ENCODE measurements around the gene INTS2. TPM values are rescaled to one million over a fixed set of nuclear protein-coding genes. Genes with fewer than 3 reads are reported as not detected.

The INTS2 gene
- polyA plus RNA-seq, 1 of the 3 experiments (the other 2 are of a cell fraction): 6.7 TPM

- 6% methylated on average over 8 of the region's 8 CpGs for WGBS (ENCODE audit: low lambda C conversion rate)
- Histone ChIP-seq H3K27me3 (ENCODE audit: insufficient read depth) (no peaks in the 10 kb centered on the region), H3F3A (replicated peaks; ENCODE audit: insufficient read depth) (peaks cover 29% of the 10 kb centered on the region), H3K4me1 (ENCODE audit: control insufficient read depth in 1 of 2, insufficient read depth in 2 of 2, low read depth in 1 of 2, low read length in 1 of 2) (peaks cover 11 to 28% of the 10 kb centered on the region in 2 experiments; a peak in 3 of 4 replicates), H3K9me3 (no peaks in the 10 kb centered on the region), H3K36me3 (replicated peaks in 1 of 2; ENCODE audit: control insufficient read depth in 1 of 2, insufficient read depth in 2 of 2, low read length in 1 of 2) (peaks cover 31 to 36% of the 10 kb centered on the region in 2 experiments), H3K27ac (ENCODE audit: low read depth in 2 of 2, low read length in 1 of 2) (peak overlapping the region; percentile 71 to 86), H3K4me3 (ENCODE audit: low read depth in 2 of 2, low read length in 1 of 2) (peak overlapping the region; percentile 75 to 95), H3K9ac (peak overlapping the region; percentile 85), H3K4me2 (peak overlapping the region; percentile 85), H3K9me2 (no peaks in the 10 kb centered on the region), H2AFZ (ENCODE audit: low read depth) (peak overlapping the region; percentile 91), H3K79me2 (ENCODE audit: insufficient read depth) (peaks cover 43% of the 10 kb centered on the region), H4K20me1 (ENCODE audit: insufficient read depth) (no peaks in the 10 kb centered on the region)
- peak; percentile 51 for TF ChIP-seq PBX3 (IDR thresholded peaks at IDR 0.05)
- no peak for TF ChIP-seq CHD2 (IDR thresholded peaks at IDR 0.05; ENCODE audit: low read length, partially characterized antibody)
- TF ChIP-seq RFX5 (IDR thresholded peaks at IDR 0.05; ENCODE audit: low read length): peak; percentile 7; the same call in 1 of the 2 replicates
- ChIA-PET CTCF (interaction anchor here (0.7 to 1.5 kb wide), 7 partner anchors 27 to 451 kb away, joined by 3 to 7 read pairs (median 4); no protein-coding TSS in a partner anchor), POLR2A (interaction anchor here (0.7 to 1.3 kb wide), 5 partner anchors 13 to 246 kb away, joined by 3 to 7 read pairs (median 3); no protein-coding TSS in a partner anchor)
- peak; percentile 37 for DNase-seq
Measured at GRCh38 chr17:61863801-61864126, 64.0 kb downstream of the INTS2 start.

DNA sequence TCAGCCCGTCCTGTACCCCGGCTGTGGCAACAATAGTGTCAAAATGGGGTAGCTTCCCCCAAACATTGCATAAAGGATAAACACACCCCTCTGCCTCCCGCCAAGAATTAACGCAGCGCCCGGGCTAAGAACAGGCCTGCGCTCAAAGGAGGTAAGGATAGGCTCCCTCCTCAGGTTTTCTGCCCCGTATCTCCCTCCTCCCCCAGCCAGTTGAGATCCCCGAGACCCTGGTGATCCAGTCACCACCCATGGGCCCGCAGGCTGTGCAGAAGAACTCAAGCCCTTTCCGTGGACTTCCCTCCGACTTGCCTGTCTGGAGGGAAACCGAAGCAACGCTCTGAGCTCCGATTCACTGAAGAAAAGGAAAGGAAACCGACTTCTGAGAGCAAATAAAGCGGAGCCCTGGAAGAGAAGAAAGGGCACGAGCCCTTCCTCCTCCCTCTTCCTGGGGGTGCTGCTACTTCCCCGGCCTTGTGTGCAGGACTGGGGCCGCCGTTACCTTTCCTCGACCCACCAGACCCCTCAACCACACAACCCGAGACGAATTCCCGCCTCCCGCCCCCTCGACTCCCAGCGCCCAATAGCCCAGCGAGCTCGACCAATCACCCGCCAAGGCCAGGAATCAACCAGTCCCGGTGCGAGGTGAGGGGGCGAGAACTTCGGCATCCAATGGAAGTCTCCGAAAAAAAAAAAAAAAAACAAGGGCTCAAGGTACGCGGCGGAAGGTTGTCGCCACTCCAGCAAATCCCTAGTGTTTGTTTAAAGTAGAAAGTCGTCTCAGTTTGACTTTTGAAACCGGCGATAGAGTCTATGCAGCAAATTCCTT, 64.6 kb downstream of the INTS2 start, which contains the start of gene BRIP1:
Gene BRIP1, minus strand, starts transcription at position 554 of the 826 bp plus-strand sequence. CDS start 1,989 bp downstream, outside the sequence.
- Histone ChIP-seq H4K20me1 (ENCODE audit: insufficient read depth) (no peaks in the 10 kb centered on the region), H3K27ac (ENCODE audit: low read depth in 2 of 2, low read length in 1 of 2) (peak within 1 kb of the TSS; percentile 71 to 87), H3K4me2 (peak within 1 kb of the TSS; percentile 85), H2AFZ (ENCODE audit: low read depth) (peak within 1 kb of the TSS; percentile 91), H3K79me2 (ENCODE audit: insufficient read depth) (peaks cover 48% of the 10 kb centered on the region), H3K9me3 (no peaks in the 10 kb centered on the region), H3F3A (replicated peaks; ENCODE audit: insufficient read depth) (peaks cover 27% of the 10 kb centered on the region), H3K4me1 (ENCODE audit: control insufficient read depth in 1 of 2, insufficient read depth in 2 of 2, low read depth in 1 of 2, low read length in 1 of 2) (peaks cover 11 to 28% of the 10 kb centered on the region in 2 experiments; a peak in 3 of 4 replicates), H3K27me3 (ENCODE audit: insufficient read depth) (no peaks in the 10 kb centered on the region), H3K36me3 (replicated peaks in 1 of 2; ENCODE audit: control insufficient read depth in 1 of 2, insufficient read depth in 2 of 2, low read length in 1 of 2) (peaks cover 26 to 35% of the 10 kb centered on the region in 2 experiments), H3K4me3 (ENCODE audit: low read depth in 2 of 2, low read length in 1 of 2) (peak within 1 kb of the TSS; percentile 75 to 95), H3K9me2 (no peaks in the 10 kb centered on the region), H3K9ac (peak within 1 kb of the TSS; percentile 85)
- whole genome bisulfite sequencing (ENCODE audit: low lambda C conversion rate): 1% methylated on average over 42 of the region's 43 CpGs
- DNase-seq: peak; percentile 95
- POLR2A ChIA-PET: interaction anchor here (0.6 to 1.3 kb wide), 8 partner anchors 14 to 761 kb away, joined by 3 to 7 read pairs (median 3); no protein-coding TSS in a partner anchor
- CTCF ChIA-PET: interaction anchor here (0.6 to 1.5 kb wide), 11 partner anchors 26 to 463 kb away, joined by 3 to 7 read pairs (median 3); partner anchors contain the start of gene TBX2
- TF ChIP-seq EP300 (IDR thresholded peaks at IDR 0.05; ENCODE audit: borderline replicate concordance in 1 of 2, low read depth in 1 of 2, low read length in 1 of 2) (no peak), CTCF (IDR thresholded peaks at IDR 0.05) (no peak), SMC3 (IDR thresholded peaks at IDR 0.05; ENCODE audit: low read depth, low read length) (no peak), TAF1 (IDR thresholded peaks at IDR 0.05; ENCODE audit: borderline replicate concordance, low read depth, low read length) (peak; percentile 71; the same call in 1 of the 2 replicates), GABPA (IDR thresholded peaks at IDR 0.05; ENCODE audit: low read depth) (0 out of 2 replicates have a peak, but pooled peaks have one; percentile 13), JUND (IDR thresholded peaks at IDR 0.05) (no peak; the same call in 1 of the 2 replicates), RXRA (IDR thresholded peaks at IDR 0.05; ENCODE audit: borderline replicate concordance, low read depth) (peak; percentile 24; the same call in 1 of the 2 replicates), USF2 (IDR thresholded peaks at IDR 0.05; ENCODE audit: borderline replicate concordance, low read depth, low read length) (no peak), FOSL2 (IDR thresholded peaks at IDR 0.05; ENCODE audit: borderline replicate concordance, low read depth) (no peak), NRF1 (IDR thresholded peaks at IDR 0.05; ENCODE audit: low read depth, low read length) (no peak), RCOR1 (IDR thresholded peaks at IDR 0.05; ENCODE audit: low read length) (no peak), EZH2phosphoT487 (IDR thresholded peaks at IDR 0.05; ENCODE audit: borderline replicate concordance, low read depth) (no peak), YY1 (IDR thresholded peaks at IDR 0.05; ENCODE audit: low read depth) (no peak; the same call in 1 of the 2 replicates), ELF1 (IDR thresholded peaks at IDR 0.05) (no peak), TCF12 (IDR thresholded peaks at IDR 0.05) (no peak), CHD2 (IDR thresholded peaks at IDR 0.05; ENCODE audit: low read length, partially characterized antibody) (peak; percentile 92), TEAD4 (IDR thresholded peaks at IDR 0.05; ENCODE audit: borderline replicate concordance, insufficient read depth) (no peak), RAD21 (IDR thresholded peaks at IDR 0.05; ENCODE audit: low read length) (0 out of 2 replicates have a peak, but pooled peaks have one; percentile 11), MXI1 (IDR thresholded peaks at IDR 0.05; ENCODE audit: low read depth, low read length) (peak; percentile 59), GATA2 (CRISPR knock-in tag; IDR thresholded peaks at IDR 0.05) (0 out of 2 replicates have a peak, but pooled peaks have one; percentile 7)
- TF ChIP-seq, protein P1, sequence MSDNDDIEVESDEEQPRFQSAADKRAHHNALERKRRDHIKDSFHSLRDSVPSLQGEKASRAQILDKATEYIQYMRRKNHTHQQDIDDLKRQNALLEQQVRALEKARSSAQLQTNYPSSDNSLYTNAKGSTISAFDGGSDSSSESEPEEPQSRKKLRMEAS (IDR thresholded peaks at IDR 0.05; ENCODE audit: low read depth): peak; percentile 81
